KMS-11 (cell line): Measurements from ENCODE around the gene SMG6.

Experiments used
- H2AFZ ChIP-seq: fragments of 200-600 bp; sonication (generic); 2 replicates; pipeline ENCODE4 v1.6.1; 2016; ENCODE audit warnings: antibody characterized with exemption, mixed run types, low read depth
- H3K27ac ChIP-seq: fragments of 200-600 bp; sonication (generic); 2 replicates; pipeline ENCODE4 v1.6.1; 2016; ENCODE audit warnings: mild to moderate bottlenecking, mixed run types
- H3K27me3 ChIP-seq: fragments of 200-600 bp; sonication (generic); 2 replicates; pipeline ENCODE4 v1.6.1; 2017; ENCODE audit warnings: mild to moderate bottlenecking, low read depth, mixed run types, moderate library complexity; ENCODE audit not compliant: insufficient read depth
- H3K36me3 ChIP-seq: fragments of 200-600 bp; sonication (generic); 2 replicates; pipeline ENCODE4 v1.6.1; 2017; ENCODE audit warnings: mild to moderate bottlenecking, mixed run types; ENCODE audit not compliant: insufficient read depth
- H3K4me1 ChIP-seq: fragments of 200-600 bp; sonication (generic); 2 replicates; pipeline ENCODE4 v1.6.1; 2016; ENCODE audit warnings: mild to moderate bottlenecking, low read depth, mixed run types; ENCODE audit not compliant: poor library complexity, severe bottlenecking
- H3K4me2 ChIP-seq: fragments of 200-600 bp; sonication (generic); 2 replicates; pipeline ENCODE4 v1.7.0; 2016; ENCODE audit warnings: mild to moderate bottlenecking, mixed run types
- H3K4me3 ChIP-seq: fragments of 200-600 bp; sonication (generic); IDR thresholded peaks from 2 replicates; pipeline ENCODE4 v1.6.1; 2017; ENCODE audit warnings: low read depth, low read length, mixed read lengths; ENCODE audit not compliant: insufficient read depth
- H3K79me2 ChIP-seq: fragments of 200-600 bp; sonication (generic); 2 replicates; pipeline ENCODE4 v1.6.1; 2016; ENCODE audit warnings: low read depth, mixed run types; ENCODE audit not compliant: insufficient read depth
- H3K9ac ChIP-seq: fragments of 200-600 bp; sonication (generic); 2 replicates; pipeline ENCODE4 v1.6.1; 2016; ENCODE audit warnings: mild to moderate bottlenecking, mixed run types
- H4K20me1 ChIP-seq: fragments of 200-600 bp; sonication (generic); 2 replicates; pipeline ENCODE4 v1.6.1; 2016; ENCODE audit warnings: mild to moderate bottlenecking, mixed run types; ENCODE audit not compliant: insufficient read depth
- CTCF ChIP-seq: fragments of 200-600 bp; sonication (generic); conservative IDR thresholded peaks from 2 replicates; pipeline ENCODE4 v1.6.1; 2017; ENCODE audit warnings: low read depth, mild to moderate bottlenecking, antibody characterized with exemption, low read length, moderate library complexity, mixed read lengths

SMG6 gene

GRCh38 chr17:2156666-2157065, 146.9 kb downstream of the SMG6 start:
- no peak overlapping the region for H3K4me2 ChIP-seq
- H3K27ac ChIP-seq = no peak overlapping the region
- no peaks in the 10 kb centered on the region for H3K79me2 ChIP-seq

GRCh38 chr17:2155573-2155972, 148.0 kb downstream of the SMG6 start:
- Histone ChIP-seq H3K4me1 (peaks cover 10% of the 10 kb centered on the region), H3K27me3 (no peaks in the 10 kb centered on the region), H3K4me3 (no peak overlapping the region), H3K9ac (no peak overlapping the region), H3K79me2 (no peaks in the 10 kb centered on the region), H3K36me3 (no peaks in the 10 kb centered on the region), H3K4me2 (no peak overlapping the region), H4K20me1 (no peaks in the 10 kb centered on the region), H2AFZ (no peak overlapping the region), H3K27ac (no peak overlapping the region)
- no peak for TF ChIP-seq CTCF

More at GRCh38 chr17:2156666-2157065, 146.9 kb downstream of the SMG6 start:
- Histone ChIP-seq H3K4me1 (peaks cover 10% of the 10 kb centered on the region), H4K20me1 (no peaks in the 10 kb centered on the region), H3K4me3 (no peak overlapping the region), H3K9ac (no peak overlapping the region), H3K36me3 (no peaks in the 10 kb centered on the region), H3K27me3 (no peaks in the 10 kb centered on the region), H2AFZ (no peak overlapping the region)
- no peak for TF ChIP-seq CTCF

GRCh38 chr17:2151358-2152033, 152.1 kb downstream of the SMG6 start:
- Histone ChIP-seq H3K27ac (no peak overlapping the region), H3K79me2 (no peaks in the 10 kb centered on the region), H3K4me1 (no peaks in the 10 kb centered on the region)

GRCh38 chr17:2150806-2151205, 152.8 kb downstream of the SMG6 start:
- TF ChIP-seq CTCF = no peak
- H3K27me3 ChIP-seq = no peaks in the 10 kb centered on the region
- H3K9ac ChIP-seq = no peak overlapping the region
- no peaks in the 10 kb centered on the region for H3K79me2 ChIP-seq
- no peak overlapping the region for H3K4me3 ChIP-seq
- H4K20me1 ChIP-seq = no peaks in the 10 kb centered on the region
- H3K36me3 ChIP-seq = no peaks in the 10 kb centered on the region
- H3K4me1 ChIP-seq = no peaks in the 10 kb centered on the region
- H3K27ac ChIP-seq = no peak overlapping the region
- H3K4me2 ChIP-seq = no peak overlapping the region
- no peak overlapping the region for H2AFZ ChIP-seq

More at GRCh38 chr17:2151358-2152033, 152.1 kb downstream of the SMG6 start:
- no peak overlapping the region for H3K9ac ChIP-seq
- no peaks in the 10 kb centered on the region for H3K27me3 ChIP-seq
- H4K20me1 ChIP-seq = no peaks in the 10 kb centered on the region
- H2AFZ ChIP-seq = no peak overlapping the region
- no peak for TF ChIP-seq CTCF
- H3K4me3 ChIP-seq = no peak overlapping the region
- H3K36me3 ChIP-seq = no peaks in the 10 kb centered on the region
- H3K4me2 ChIP-seq = no peak overlapping the region
